Peyer's patch (tissue), 4 donors: ENCODE data around the gene PLAAT5. TPM values are rescaled to one million over a fixed set of nuclear protein-coding genes. Genes with fewer than 3 reads are reported as not detected.
A peak's percentile ranks its signal among the peaks of the same experiment; 100 is the strongest.
"Not testable (repeated sequence)": the region's sequence is repeated elsewhere in the genome, so short reads cannot be mapped to it uniquely, and the experiment has no call there.

Experiments used
- DNase-seq, 3 donors: peaks; one replicate each; pipeline ENCODE4 v3.0.0-alpha.2; 2017 to 2019
- H3K27ac ChIP-seq, 4 donors: fragments of 200-600 bp; sonication (generic); one replicate each; pipeline ENCODE4 v1.5.1; 2016 to 2019
- H3K27me3 ChIP-seq, 2 donors: fragments of 200-600 bp; sonication (generic); one replicate each; pipeline ENCODE4 v1.5.1; 2019
- H3K36me3 ChIP-seq, 3 donors: fragments of 200-600 bp; sonication (generic); one replicate each; pipeline ENCODE4 v1.5.1; 2016 to 2019
- H3K4me1 ChIP-seq, 4 donors: fragments of 200-600 bp; sonication (generic); one replicate each; pipeline ENCODE4 v1.5.1; 2016 to 2019
- H3K4me3 ChIP-seq, 4 donors: fragments of 200-600 bp; sonication (generic); 1 replicate in 3 of 4; 2 replicates in 1 of 4; pipeline ENCODE4 v1.5.1; 2016 to 2019; ENCODE audit warnings: mild to moderate bottlenecking in 1 of 4
- H3K9me3 ChIP-seq, 4 donors: fragments of 200-600 bp; sonication (generic); one replicate each; pipeline ENCODE4 v1.5.1; 2016 to 2019; ENCODE audit warnings: mild to moderate bottlenecking in 1 of 4
- CTCF ChIP-seq, 6 experiments: fragments of 450-650 bp in 4 of 6; fragments of 200-600 bp in 2 of 6; sonication (generic) in 1 of 6; IDR thresholded peaks; one replicate each; pipeline ENCODE4 v1.5.1; 2017 to 2019; ENCODE audit warnings: antibody characterized with exemption in 6 of 6, mild to moderate bottlenecking in 3 of 6, moderate library complexity in 1 of 6
- POLR2A ChIP-seq, 2 donors: fragments of 450-650 bp; IDR thresholded peaks; one replicate each; pipeline ENCODE4 v1.5.1; 2017; ENCODE audit warnings: antibody characterized with exemption in 2 of 2, mild to moderate bottlenecking in 2 of 2, moderate library complexity in 2 of 2
- total RNA-seq, 4 donors: library from RNA; depleted of rRNA; stranded (reverse); fragments of >200 nt; gene quantifications; one replicate each; pipeline ENCODE4 v1.1.0, GENCODE V29; 2016

The PLAAT5 gene
- total RNA-seq, 4 donors from 2014 or later: 0.67 to 3.3 TPM; not detected in 2

- peak overlapping the region; percentile 76 to 92 (median 84) for H3K27ac ChIP-seq
- H3K9me3 ChIP-seq: no peaks in the 10 kb centered on the region
- no peak overlapping the region for H3K4me3 ChIP-seq
- DNase-seq: no peak
- peaks cover 0 to 4% (median 0%) of the 10 kb centered on the region in 3 donors for H3K36me3 ChIP-seq
- H3K4me1 ChIP-seq: peaks cover 8 to 44% (median 22%) of the 10 kb centered on the region in 4 donors
- no peaks in the 10 kb centered on the region for H3K27me3 ChIP-seq
- TF ChIP-seq CTCF (IDR thresholded peaks at IDR 0.05) (no peak), POLR2A (IDR thresholded peaks at IDR 0.05) (no peak)
Observed at GRCh38 chr11:63534895-63535461, 44.0 kb upstream of the PLAAT5 start.

GRCh38 chr11:63534076-63534475 is 43.1 kb upstream of the PLAAT5 start:
- H3K36me3 ChIP-seq: peaks cover 0 to 3% (median 0%) of the 10 kb centered on the region in 3 donors
- H3K27ac ChIP-seq: peak overlapping the region; percentile 55 to 92 (median 84)
- H3K4me1 ChIP-seq: peaks cover 8 to 43% (median 22%) of the 10 kb centered on the region in 4 donors
- no peak overlapping the region for H3K4me3 ChIP-seq
- no peak for DNase-seq
- H3K27me3 ChIP-seq: no peaks in the 10 kb centered on the region
- no peak for TF ChIP-seq CTCF (IDR thresholded peaks at IDR 0.05)
- H3K9me3 ChIP-seq: no peaks in the 10 kb centered on the region

- Histone ChIP-seq H3K27ac (peak overlapping the region in 3 of 4 donors; percentile 4 to 81 (median 55)), H3K4me1 (peaks cover 8 to 34% (median 14%) of the 10 kb centered on the region in 4 donors), H3K9me3 (no peaks in the 10 kb centered on the region), H3K27me3 (no peaks in the 10 kb centered on the region), H3K4me3 (no peak overlapping the region), H3K36me3 (no peaks in the 10 kb centered on the region)
- no peak for TF ChIP-seq CTCF (IDR thresholded peaks at IDR 0.05)
- no peak for TF ChIP-seq POLR2A (IDR thresholded peaks at IDR 0.05)
- DNase-seq: no peak
Observed at GRCh38 chr11:63532799-63533475, 42.0 kb upstream of the PLAAT5 start.

GRCh38 chr11:63532117-63532516 is 41.1 kb upstream of the PLAAT5 start:
- peak overlapping the region; percentile 40 to 81 (median 61) for H3K27ac ChIP-seq
- no peaks in the 10 kb centered on the region for H3K36me3 ChIP-seq
- H3K27me3 ChIP-seq: no peaks in the 10 kb centered on the region
- no peaks in the 10 kb centered on the region for H3K9me3 ChIP-seq
- no peak for TF ChIP-seq POLR2A (IDR thresholded peaks at IDR 0.05)
- no peak for TF ChIP-seq CTCF (IDR thresholded peaks at IDR 0.05)
- peaks cover 7 to 29% (median 8%) of the 10 kb centered on the region in 4 donors for H3K4me1 ChIP-seq
- H3K4me3 ChIP-seq: no peak overlapping the region
- DNase-seq: no peak

GRCh38 chr11:63531074-63531792 is 40.3 kb upstream of the PLAAT5 start:
- peak in 2 of 3 donors; percentile 78 to 81 for DNase-seq
- H3K27me3 ChIP-seq, H3K4me3 ChIP-seq, H3K36me3 ChIP-seq, H3K9me3 ChIP-seq: not testable (repeated sequence)
- Histone ChIP-seq H3K4me1 (peaks cover 6 to 28% (median 8%) of the 10 kb centered on the region in 4 donors), H3K27ac (peak overlapping the region; percentile 52 to 81 (median 61))

GRCh38 chr11:63530021-63530420 is 39.1 kb upstream of the PLAAT5 start:
- Histone ChIP-seq H3K4me3 (no peak overlapping the region), H3K36me3 (no peaks in the 10 kb centered on the region), H3K9me3 (no peaks in the 10 kb centered on the region), H3K4me1 (peaks cover 0 to 15% (median 3%) of the 10 kb centered on the region in 4 donors), H3K27me3 (no peaks in the 10 kb centered on the region), H3K27ac (no peak overlapping the region)
- TF ChIP-seq POLR2A (IDR thresholded peaks at IDR 0.05): no peak
- TF ChIP-seq CTCF (IDR thresholded peaks at IDR 0.05): no peak
- DNase-seq: no peak

GRCh38 chr11:63529373-63529772 is 38.4 kb upstream of the PLAAT5 start:
- not testable (repeated sequence) for DNase-seq, H3K27ac ChIP-seq
- peaks cover 0 to 14% (median under 1%) of the 10 kb centered on the region in 4 donors for H3K4me1 ChIP-seq

GRCh38 chr11:63528729-63529278 is 37.8 kb upstream of the PLAAT5 start:
- not testable (repeated sequence) for H3K9me3 ChIP-seq, H3K4me3 ChIP-seq, H3K36me3 ChIP-seq, H3K27me3 ChIP-seq, H3K27ac ChIP-seq, DNase-seq
- peaks cover 0 to 14% (median 0%) of the 10 kb centered on the region in 4 donors for H3K4me1 ChIP-seq

More at GRCh38 chr11:63529373-63529772, 38.4 kb upstream of the PLAAT5 start:
- H3K36me3 ChIP-seq, H3K9me3 ChIP-seq, H3K4me3 ChIP-seq, H3K27me3 ChIP-seq: not testable (repeated sequence)
